ENCODE data around the gene PRR14L.

DNA sequence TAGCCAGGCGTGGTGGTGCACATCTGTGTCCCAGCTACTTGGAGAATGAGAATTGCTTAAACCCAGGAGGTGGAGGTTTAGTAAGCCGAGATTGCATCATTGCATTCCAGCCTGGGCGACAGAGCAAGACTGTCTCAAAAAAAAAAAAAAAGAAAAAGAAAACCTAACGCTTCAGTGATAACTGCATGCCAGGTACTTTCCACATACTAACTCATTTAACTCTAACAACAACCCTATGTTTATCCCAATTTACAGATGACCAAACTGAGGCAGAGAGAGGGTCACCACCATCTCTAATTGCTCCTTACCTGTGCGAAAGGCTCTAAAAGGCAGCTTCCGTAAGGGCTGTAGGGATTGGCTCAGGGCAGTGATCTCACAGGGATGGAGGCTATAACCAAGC, 99.5 kb downstream of the PRR14L start:
- TF ChIP-seq POLR2A (IDR thresholded peaks at IDR 0.05), result no peak
- TF ChIP-seq CTCF (IDR thresholded peaks at IDR 0.05), result no peak
